ENCODE data around the gene CNTNAP2.

CNTNAP2 gene

GRCh38 chr7:147639751-147640150 lies 1523.2 kb downstream of the CNTNAP2 start:
- Histone ChIP-seq H3K36me3 (no peaks in the 10 kb centered on the region), H3K9me3 (no peaks in the 10 kb centered on the region), H3K27me3 (no peaks in the 10 kb centered on the region), H3K4me3 (ENCODE audit: low read depth, low read length) (no peak overlapping the region), H3K4me1 (0 out of 2 replicates have a peak, but pooled peaks cover 3% of the 10 kb centered on the region)
- DNase-seq = no peak
- TF ChIP-seq, protein P1, sequence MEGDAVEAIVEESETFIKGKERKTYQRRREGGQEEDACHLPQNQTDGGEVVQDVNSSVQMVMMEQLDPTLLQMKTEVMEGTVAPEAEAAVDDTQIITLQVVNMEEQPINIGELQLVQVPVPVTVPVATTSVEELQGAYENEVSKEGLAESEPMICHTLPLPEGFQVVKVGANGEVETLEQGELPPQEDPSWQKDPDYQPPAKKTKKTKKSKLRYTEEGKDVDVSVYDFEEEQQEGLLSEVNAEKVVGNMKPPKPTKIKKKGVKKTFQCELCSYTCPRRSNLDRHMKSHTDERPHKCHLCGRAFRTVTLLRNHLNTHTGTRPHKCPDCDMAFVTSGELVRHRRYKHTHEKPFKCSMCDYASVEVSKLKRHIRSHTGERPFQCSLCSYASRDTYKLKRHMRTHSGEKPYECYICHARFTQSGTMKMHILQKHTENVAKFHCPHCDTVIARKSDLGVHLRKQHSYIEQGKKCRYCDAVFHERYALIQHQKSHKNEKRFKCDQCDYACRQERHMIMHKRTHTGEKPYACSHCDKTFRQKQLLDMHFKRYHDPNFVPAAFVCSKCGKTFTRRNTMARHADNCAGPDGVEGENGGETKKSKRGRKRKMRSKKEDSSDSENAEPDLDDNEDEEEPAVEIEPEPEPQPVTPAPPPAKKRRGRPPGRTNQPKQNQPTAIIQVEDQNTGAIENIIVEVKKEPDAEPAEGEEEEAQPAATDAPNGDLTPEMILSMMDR (IDR thresholded peaks at IDR 0.05; ENCODE audit: low read depth, low read length) = no peak

GRCh38 chr7:147640821-147641220 lies 1524.2 kb downstream of the CNTNAP2 start:
- no peak overlapping the region for H3K4me3 ChIP-seq (ENCODE audit: low read depth, low read length)
- H3K4me1 ChIP-seq = 0 out of 2 replicates have a peak, but pooled peaks cover 3% of the 10 kb centered on the region
- TF ChIP-seq, protein P1 (IDR thresholded peaks at IDR 0.05; ENCODE audit: low read depth, low read length) = no peak
- no peaks in the 10 kb centered on the region for H3K9me3 ChIP-seq
- no peaks in the 10 kb centered on the region for H3K27me3 ChIP-seq
- no peaks in the 10 kb centered on the region for H3K36me3 ChIP-seq
- no peak for DNase-seq

GRCh38 chr7:147646568-147646967 lies 1530.0 kb downstream of the CNTNAP2 start:
- DNase-seq = no peak
- TF ChIP-seq, protein P1 (IDR thresholded peaks at IDR 0.05; ENCODE audit: low read depth, low read length) = no peak

GRCh38 chr7:147650991-147651390 lies 1534.4 kb downstream of the CNTNAP2 start:
- H3K36me3 ChIP-seq = no peaks in the 10 kb centered on the region
- DNase-seq = no peak
- no peak overlapping the region for H3K4me3 ChIP-seq (ENCODE audit: low read depth, low read length)
- H3K4me1 ChIP-seq = no peaks in the 10 kb centered on the region; the same call in 1 of the 2 replicates
- H3K27me3 ChIP-seq = no peaks in the 10 kb centered on the region
- TF ChIP-seq, protein P1 (IDR thresholded peaks at IDR 0.05; ENCODE audit: low read depth, low read length) = no peak
- no peaks in the 10 kb centered on the region for H3K9me3 ChIP-seq

More at GRCh38 chr7:147646568-147646967, 1530.0 kb downstream of the CNTNAP2 start:
- H3K36me3 ChIP-seq = no peaks in the 10 kb centered on the region
- H3K9me3 ChIP-seq = no peaks in the 10 kb centered on the region
- H3K4me1 ChIP-seq = no peaks in the 10 kb centered on the region; the same call in 1 of the 2 replicates
- H3K4me3 ChIP-seq (ENCODE audit: low read depth, low read length) = no peak overlapping the region
- no peaks in the 10 kb centered on the region for H3K27me3 ChIP-seq

GRCh38 chr7:147651601-147652000 lies 1535.0 kb downstream of the CNTNAP2 start:
- Histone ChIP-seq H3K9me3 (no peaks in the 10 kb centered on the region), H3K27me3 (no peaks in the 10 kb centered on the region), H3K36me3 (no peaks in the 10 kb centered on the region), H3K4me3 (ENCODE audit: low read depth, low read length) (no peak overlapping the region), H3K4me1 (no peaks in the 10 kb centered on the region; the same call in 1 of the 2 replicates)
- DNase-seq = no peak
- TF ChIP-seq, protein P1 (IDR thresholded peaks at IDR 0.05; ENCODE audit: low read depth, low read length) = no peak

DNA sequence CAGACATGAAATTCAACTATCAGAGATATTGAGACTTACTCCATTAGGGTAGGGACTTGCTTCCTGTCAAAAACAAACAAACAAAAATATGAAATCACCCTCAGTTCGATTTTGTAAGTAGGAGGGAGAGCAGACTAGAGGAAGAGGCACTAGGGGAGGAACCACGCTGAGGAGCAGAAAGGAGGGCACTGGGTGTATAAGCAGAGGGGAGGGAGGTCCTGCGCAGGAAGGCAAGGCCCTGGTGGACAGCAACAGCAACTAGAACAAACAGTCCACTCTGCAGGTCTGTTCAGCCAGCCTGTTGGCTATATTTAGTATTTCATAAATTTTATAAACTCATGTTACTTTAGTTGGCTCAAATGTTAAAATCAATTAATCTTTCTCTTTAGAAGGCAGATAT lies 1536.9 kb downstream of the CNTNAP2 start:
- no peak for DNase-seq
- Histone ChIP-seq H3K9me3 (no peaks in the 10 kb centered on the region), H3K27me3 (no peaks in the 10 kb centered on the region), H3K36me3 (no peaks in the 10 kb centered on the region), H3K4me1 (peaks cover under 1% of the 10 kb centered on the region; the same call in 1 of the 2 replicates), H3K4me3 (ENCODE audit: low read depth, low read length) (no peak overlapping the region)
- TF ChIP-seq, protein P1 (IDR thresholded peaks at IDR 0.05; ENCODE audit: low read depth, low read length) = no peak
